CD4-positive, alpha-beta T cell treated with Interferon alpha-2 for 1 hour (primary cell): ENCODE data around the gene DCTN3.

Experiments
- DNase-seq, 2 donors: peaks; one replicate each; pipeline ENCODE4 v3.0.0-alpha.2; 2020 to 2022

Gene DCTN3

DNA sequence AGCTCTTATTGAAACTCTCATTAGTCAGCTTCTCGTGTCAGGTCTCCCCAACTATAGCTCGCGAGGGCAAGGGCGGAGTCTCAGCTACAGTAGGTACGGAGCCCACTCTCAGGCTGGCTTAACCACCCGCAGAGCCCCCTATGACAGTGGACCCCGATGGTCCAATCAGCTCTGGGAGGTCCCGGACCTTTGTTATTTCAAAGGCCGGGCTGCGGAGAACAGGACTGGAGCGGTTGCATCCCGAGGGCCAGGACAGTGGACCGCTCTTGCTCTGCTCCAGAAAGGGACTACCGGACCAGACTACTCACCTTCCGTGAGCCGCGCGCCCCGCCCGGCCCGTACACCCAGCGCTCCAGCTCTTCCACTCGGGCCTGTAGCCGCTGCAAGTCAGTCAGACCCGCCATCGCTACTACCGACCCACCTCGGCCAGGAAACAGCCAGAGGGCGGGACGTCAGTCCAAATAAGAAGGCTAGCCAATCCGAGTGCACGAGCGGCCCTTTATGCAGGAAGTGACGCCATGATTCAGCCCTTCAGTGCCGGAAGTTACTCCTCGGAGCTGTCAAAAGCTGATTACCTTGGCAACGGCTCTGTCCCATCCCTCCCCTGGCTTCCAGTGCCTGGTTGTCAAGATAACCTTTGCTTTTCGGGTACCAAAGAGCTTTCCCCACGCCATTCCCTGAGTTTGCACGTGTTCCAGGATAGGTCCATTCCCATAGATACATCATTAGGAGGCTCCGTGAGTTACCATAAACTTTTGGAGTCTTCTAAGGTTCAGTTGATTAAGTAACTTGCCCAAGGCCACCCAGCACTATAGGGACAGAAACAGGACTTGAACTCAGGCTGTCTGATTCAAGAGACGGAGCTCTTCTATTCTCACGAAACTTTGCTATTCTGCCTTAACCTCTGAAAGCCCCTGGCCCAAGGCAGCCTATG is at the start of gene DCTN3:
DCTN3 (minus strand) TSS at position 435 of the 934 bp plus-strand sequence; CDS start at position 404, 31 bp downstream.
- peak; percentile 95 for DNase-seq

DNA sequence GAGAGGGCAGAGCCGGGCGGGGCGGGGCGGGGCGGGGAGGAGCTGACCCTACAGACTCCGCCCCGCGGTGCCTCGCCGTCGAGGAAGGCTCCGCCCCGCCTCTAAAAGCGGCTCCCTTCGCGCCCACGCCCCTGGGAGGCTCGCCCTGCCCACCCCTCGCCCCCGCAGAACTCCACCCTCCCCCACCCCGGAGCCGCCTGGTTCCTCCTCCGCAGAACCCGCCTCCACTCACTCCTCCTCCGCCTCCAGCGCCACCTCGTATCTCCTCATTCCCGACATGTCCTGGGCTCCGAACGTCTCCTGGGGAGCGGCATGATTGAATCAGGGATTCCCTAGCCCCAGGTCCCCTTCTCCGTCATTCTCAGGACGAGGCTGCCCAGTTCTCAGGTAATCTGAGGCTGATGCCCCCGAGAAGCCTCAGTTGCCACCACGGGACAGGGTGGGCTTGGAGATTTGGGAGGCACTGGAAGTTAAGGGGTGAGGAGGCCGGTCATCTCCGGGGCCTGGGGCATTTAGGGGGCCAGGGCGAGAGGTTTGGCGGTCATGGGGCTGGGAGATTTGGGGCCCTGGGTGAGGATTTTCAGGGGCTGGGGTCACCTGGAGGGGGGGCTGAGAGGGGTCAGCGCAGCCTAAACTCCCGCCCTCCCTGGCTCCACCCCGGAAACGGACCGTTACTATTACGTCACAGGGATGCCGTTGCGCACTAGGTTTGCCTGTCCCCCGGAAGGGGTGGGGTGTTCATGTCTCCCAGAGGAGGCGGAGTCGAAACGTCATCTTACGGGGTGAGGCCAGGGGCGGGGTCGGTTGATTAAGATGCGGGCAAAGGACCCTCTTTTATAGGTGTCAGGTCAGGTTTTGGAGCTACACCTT is 45.3 kb upstream of the DCTN3 start:
- peak; percentile 93 to 94 for DNase-seq

GRCh38 chr9:34665067-34665380 is 44.7 kb upstream of the DCTN3 start:
- no peak for DNase-seq

- peak; percentile 75 to 85 for DNase-seq
These were observed 44.2 kb upstream of the DCTN3 start for GRCh38 chr9:34664281-34665066.

DNA sequence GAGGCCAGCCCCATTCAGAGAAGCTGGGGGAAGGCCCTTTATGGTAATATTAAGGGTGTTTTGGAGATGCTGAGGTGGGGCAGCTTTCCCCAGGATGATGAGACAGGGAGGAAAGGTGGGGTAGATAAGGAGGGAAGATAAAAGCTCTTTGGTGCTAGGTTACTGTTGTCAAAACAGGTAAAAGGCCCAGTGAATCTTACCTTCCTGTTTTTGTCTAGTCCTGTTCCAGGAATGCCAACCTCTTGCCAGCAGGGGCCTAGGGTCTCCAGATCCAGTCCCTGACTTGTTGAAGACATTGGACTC is 43.0 kb upstream of the DCTN3 start:
- peak; percentile 53 to 83 for DNase-seq

GRCh38 chr9:34662526-34663302 is 42.4 kb upstream of the DCTN3 start, which contains the start of gene CCL27:
Gene CCL27, minus strand, starts transcription at chr9:34662657. Its CDS starts 24 bp downstream, at chr9:34662633.
- DNase-seq, result no peak

GRCh38 chr9:34659592-34660253 is 39.4 kb upstream of the DCTN3 start:
- DNase-seq, result no peak

GRCh38 chr9:34658461-34658860 is 38.2 kb upstream of the DCTN3 start:
- no peak for DNase-seq

- no peak for DNase-seq
These were observed 36.7 kb upstream of the DCTN3 start for GRCh38 chr9:34656992-34657391.

GRCh38 chr9:34655394-34655793 is 35.1 kb upstream of the DCTN3 start:
- no peak for DNase-seq

DNA sequence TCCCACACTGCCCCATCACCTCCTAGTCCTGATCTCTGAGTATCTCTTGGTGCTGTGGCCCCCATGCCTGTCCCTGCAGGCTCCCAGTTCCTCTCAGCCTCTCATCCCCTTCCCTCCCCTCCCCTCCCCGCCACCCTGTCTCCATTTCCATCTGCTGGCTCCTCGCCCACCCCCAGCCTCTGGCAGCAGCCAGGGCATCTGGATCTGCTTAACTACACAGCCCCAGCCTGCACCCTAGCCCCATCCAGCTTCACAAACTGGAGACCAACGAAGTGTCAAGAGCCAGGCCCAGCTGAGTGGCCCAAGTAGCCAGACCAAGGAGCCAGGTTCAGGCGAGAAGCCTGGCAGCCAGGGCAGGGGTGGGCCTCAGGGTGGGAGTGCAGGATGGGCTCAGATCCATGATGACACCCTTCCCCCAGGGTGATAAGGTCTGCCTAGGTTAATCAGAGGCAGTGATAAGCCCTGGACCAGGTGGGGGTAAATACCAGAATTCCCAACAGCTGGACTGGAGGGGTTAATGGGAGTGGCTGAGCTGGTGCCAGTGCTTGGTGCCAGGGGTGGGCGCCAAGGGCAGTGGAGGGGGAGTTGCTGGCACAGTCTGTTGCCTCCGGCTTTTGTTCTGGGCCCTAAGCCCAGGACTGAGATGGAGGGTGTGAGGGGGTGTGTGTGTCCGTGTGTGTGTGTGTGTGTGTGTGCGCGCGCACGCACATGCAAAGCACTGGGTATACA is 34.2 kb upstream of the DCTN3 start:
- DNase-seq, result no peak

DNA sequence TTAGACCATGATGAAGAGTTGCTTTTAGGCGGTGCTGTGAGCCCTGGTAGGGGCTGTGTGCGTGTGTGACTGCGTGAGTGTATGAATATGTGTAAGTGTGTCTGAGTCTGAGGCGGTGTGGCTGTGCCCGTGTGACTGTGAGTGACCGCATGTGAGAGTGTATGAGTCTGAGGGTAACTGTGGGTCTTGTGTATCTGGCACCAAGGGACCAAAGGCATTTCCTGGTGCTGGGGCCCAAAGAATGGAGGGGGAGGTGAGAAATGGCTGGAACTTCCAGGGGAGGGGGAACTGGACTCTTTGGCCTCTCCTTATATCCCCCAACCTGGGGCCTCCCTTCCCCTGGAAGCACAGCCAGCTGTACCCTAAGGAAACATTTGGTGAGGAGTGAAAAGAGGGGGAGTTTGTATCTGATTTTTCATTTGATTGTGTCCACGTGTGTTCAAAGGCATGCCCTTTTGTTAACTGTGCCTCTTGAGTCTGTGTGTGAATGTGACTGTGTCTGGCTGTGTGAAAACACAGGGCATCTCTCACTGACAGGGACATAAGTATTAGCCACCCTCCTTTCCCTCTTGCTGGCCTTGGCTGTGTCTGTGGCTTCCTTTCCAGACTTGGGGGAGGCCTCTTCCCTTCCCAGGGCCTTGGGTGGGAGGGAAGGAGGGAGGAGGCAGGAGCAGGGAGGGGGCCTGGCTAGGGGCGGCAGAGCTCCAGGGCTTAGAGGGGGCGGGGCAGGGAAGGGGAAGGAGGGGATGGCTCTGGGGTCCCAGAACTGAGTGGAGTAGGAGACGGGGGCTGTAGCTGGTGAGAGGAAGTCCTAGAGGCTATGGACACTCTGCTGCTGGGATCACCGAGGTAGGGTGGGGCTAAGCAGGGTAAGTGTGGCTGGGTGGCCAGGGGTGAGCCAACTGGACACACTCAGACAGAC is 33.1 kb upstream of the DCTN3 start:
- DNase-seq, result no peak

- no peak for DNase-seq
These were observed 32.3 kb upstream of the DCTN3 start for GRCh38 chr9:34652602-34653000.

GRCh38 chr9:34651876-34652601 is 31.7 kb upstream of the DCTN3 start, which contains the start of gene IL11RA:
Gene IL11RA, plus strand, starts transcription at chr9:34652185. Its CDS starts 3,033 bp downstream, at chr9:34655218.
- peak; percentile 18 to 42 for DNase-seq

DNA sequence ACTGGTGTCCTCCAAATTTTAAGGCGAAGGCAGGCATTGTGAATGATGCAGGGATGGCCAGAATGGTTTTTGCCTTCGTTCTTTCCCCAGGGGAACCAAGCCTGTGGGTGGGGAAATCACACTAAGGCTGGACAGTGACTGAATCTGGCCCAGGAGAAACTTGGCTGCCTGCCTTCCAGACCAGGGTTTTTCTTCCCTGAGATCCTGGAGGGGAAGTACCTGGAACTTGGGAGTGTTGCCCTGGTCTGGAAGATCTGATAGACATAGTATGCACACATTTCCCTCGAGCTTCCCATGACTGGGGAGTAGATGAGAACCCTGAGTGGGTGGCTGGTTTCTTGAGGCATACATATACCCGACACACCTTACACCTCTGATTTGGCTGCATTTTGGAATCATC is 31.0 kb upstream of the DCTN3 start:
- no peak for DNase-seq

- DNase-seq, result no peak
These were observed 30.5 kb upstream of the DCTN3 start for GRCh38 chr9:34650816-34651215.

GRCh38 chr9:34648673-34649072 is 28.4 kb upstream of the DCTN3 start:
- DNase-seq, result no peak

- no peak for DNase-seq
These were observed 27.4 kb upstream of the DCTN3 start for GRCh38 chr9:34647651-34648050.

DNA sequence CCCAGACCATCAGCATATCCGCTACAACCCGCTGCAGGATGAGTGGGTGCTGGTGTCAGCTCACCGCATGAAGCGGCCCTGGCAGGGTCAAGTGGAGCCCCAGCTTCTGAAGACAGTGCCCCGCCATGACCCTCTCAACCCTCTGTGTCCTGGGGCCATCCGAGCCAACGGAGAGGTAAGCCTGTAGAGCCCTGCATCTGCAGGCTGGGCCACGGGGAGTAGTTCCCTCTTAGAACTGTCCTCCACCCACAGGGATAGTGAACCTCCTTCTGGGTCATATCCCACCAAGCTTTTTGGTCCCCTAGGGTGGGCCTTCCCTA is 26.7 kb upstream of the DCTN3 start:
- no peak for DNase-seq
